ENCODE results near the gene CPOX.
"Not testable (repeated sequence)": the region's sequence is repeated elsewhere in the genome, so short reads cannot be mapped to it uniquely, and the experiment has no call there.

CPOX gene

GRCh38 chr3:98561727-98562521 lies 31.5 kb downstream of the CPOX start:
- DNase-seq (ENCODE audit: low spot score): no peak

DNA sequence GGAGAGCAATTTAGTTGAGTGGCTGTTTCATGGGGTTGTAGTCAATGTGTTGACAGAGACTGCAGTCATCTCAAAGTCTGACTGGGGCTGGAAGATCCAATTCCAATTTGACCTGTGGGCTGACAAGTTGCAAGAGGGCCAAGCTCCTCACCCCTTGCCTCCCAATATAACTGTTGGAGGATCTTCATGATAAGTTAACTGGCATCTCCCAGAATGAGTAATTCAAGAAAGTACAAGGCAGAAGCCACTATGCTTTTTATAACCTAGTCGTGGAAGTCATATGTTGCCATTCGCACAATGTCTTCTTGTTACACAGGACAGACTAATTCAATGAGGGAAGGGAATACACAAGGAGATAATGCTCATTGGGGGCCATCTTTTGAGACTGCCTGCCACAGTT lies 32.5 kb downstream of the CPOX start:
- no peak for DNase-seq (ENCODE audit: low spot score)

- not testable (repeated sequence) for DNase-seq (ENCODE audit: low spot score)
These were observed 33.6 kb downstream of the CPOX start for GRCh38 chr3:98559769-98560168.

DNA sequence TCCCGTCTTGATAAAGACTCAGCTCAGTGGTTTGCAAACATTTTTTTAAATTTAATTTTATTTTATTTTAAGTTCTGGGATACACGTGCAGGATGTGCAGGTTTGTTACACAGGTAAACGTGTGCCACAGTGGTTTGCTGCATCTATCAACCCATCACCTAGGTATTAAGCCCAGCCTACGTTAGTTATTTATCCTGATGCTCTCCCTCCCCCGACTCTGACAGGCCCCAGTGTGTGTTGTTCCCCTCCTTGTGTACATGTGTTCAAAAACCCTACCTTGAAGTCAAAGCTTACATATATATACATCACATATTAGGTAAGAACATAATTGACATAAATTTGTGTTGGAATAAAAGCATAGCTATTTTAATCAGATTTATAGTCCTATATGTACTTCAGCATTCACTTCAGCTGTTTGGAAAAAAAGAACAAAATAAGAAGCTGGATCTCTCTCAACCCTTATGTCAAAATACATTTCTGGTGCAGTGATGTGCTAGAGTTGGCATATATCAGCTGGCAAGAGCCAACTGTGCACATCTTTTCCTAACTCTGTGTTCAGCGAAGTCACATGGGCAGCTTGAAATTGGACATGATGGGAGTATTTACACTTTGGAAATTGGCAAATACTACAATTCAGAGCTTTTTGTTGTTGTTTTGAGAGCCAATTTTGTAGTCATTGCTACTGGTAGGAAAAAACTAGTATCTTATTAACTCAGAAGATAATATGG lies 35.1 kb downstream of the CPOX start:
- DNase-seq (ENCODE audit: low spot score): no peak

- DNase-seq (ENCODE audit: low spot score): no peak
These were observed 35.9 kb downstream of the CPOX start for GRCh38 chr3:98557324-98558010.

DNA sequence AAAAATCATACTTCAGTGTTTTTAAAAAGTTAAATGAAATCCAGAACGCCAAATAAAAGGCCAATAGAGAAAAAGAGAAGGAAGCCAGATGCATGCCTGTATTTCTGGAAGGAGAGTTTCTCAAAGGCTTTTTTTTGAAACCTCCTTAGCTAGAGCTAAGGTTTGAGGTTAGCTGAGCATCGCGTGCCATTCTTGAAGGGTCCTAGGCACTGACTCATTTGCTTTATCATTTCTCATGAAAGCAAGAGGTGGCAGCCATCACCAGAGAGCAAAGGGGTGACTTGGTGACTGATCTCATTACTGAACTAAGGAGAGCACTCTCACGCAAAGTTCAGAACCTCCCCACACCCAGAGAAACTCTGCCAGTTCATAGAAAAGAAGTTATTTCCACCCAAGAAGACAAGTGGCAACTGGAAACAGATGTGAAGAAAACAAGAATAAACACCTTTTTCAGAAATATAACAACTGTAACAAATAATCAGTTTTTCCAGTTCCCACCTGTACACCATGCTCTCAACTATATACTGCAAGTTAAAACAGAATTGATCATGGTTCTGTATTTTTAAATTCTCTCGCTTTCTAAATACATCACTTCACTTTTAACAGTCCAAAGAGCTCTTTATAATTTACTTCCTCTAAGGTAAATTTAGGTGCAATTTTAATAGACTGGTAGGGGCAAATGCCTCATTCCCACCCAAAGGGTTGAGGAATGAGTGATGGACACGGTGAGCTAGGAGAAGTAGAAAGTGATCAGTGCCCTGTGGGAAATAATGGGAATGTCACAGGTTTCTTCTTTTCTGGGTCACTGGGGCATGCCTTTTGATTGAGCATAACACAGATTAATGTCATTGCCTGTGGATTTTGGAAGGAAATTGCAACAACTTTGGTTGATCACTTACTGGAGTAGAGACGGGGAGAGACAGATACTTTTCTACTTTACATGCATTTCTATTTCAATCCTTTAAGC lies 37.0 kb downstream of the CPOX start:
- DNase-seq (ENCODE audit: low spot score): no peak

DNA sequence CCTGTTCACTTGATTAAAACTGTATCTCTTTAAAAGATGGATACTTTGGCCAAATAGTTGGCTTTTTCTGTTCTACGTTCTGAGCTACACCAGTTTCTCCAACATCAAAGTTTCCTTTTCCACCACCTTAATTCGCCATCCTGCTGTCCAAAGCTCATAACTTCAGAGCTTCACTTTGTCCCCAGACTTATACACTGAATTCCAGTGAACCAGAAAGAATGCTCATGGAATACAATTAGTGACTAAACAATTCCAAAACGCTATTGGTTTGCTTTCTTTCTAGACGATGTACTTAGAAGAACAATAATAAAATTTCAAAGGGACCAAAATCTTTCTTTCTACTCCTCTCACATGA lies 38.4 kb downstream of the CPOX start:
- DNase-seq (ENCODE audit: low spot score): no peak

- no peak for DNase-seq (ENCODE audit: low spot score)
These were observed 38.8 kb downstream of the CPOX start for GRCh38 chr3:98554580-98554979.

DNA sequence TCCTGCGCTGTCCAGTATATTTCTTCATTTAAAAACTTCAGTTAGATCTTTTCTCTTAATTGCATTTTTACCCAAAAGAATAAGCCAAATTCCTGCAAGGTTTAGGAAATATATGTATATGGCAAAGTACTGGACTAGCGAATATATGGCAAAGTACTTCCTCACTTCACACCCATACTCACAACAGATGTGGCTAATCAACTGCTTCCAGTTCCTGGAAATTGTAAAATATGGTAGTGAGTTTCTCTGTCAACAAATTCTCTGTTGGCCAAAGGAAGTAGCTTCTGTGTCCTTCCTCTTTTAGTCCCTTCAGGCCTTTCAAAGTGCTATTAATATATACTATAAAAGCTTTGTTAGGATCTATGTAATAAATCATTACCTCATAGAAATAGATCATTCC lies 39.7 kb downstream of the CPOX start:
- DNase-seq (ENCODE audit: low spot score): no peak

- DNase-seq (ENCODE audit: low spot score): no peak
These were observed 40.3 kb downstream of the CPOX start for GRCh38 chr3:98553021-98553563.

- DNase-seq (ENCODE audit: low spot score): no peak
These were observed 41.0 kb downstream of the CPOX start for GRCh38 chr3:98552232-98553020.

DNA sequence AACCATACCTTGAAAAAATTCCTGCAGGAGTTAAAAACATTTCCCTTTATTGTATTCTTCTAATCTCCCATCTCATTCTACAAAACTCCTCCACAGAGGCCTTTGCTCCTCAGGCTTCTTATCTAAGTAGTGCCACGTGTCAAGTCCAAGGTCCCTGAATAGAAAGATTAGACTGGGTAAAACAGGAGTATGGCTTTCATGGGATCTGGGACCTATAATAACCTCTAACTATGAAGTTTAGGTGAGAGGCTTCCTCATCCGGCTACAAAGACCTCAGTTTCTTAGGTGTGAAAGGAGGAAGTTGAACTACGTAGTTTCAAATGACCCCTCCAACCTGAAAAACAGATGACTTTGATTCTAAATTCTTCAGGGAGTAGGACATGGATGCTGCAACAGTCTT lies 41.7 kb downstream of the CPOX start:
- peak; percentile 40 for DNase-seq (ENCODE audit: low spot score)

GRCh38 chr3:98551236-98551635 lies 42.2 kb downstream of the CPOX start:
- DNase-seq (ENCODE audit: low spot score): no peak

DNA sequence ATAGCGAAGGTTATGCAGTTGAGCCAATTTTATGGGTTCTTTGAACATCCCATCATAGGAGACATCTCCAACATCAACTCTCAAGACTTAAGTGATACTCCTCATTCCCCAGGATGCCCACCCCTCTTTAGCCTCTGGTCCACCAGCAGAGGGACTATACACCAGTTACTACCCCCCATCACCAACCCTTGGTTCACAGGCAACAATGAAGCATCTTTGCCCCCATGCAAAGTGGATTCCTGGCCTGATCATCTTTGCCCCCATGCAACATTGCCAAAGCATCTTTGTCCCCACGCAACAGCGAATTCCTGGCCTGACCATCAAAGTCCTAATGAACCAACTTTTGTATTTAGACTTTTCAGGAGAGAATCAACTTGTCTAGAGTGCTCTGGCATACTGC lies 42.6 kb downstream of the CPOX start:
- no peak for DNase-seq (ENCODE audit: low spot score)

DNA sequence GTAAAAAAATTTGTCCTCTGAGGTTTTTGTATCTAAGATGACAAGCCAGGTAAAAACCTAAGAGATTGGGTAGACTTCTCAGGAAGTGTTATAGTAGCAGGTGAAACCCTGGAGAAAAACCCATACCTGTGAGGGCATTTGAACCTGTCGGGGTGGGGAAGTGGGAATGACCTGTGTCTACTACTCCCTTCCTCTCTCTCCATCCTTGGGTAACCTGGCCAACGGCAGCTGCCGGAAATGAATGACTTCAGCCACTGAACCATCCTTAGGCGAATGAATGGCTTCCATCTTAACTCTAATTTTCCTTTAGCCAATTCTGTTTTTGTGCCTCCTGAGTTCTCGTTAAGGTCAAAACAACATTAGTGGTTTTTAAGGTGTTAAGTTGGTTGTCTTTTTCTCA lies 44.9 kb downstream of the CPOX start:
- no peak for DNase-seq (ENCODE audit: low spot score)

- DNase-seq (ENCODE audit: low spot score): no peak
These were observed 47.5 kb downstream of the CPOX start for GRCh38 chr3:98545940-98546339.

DNA sequence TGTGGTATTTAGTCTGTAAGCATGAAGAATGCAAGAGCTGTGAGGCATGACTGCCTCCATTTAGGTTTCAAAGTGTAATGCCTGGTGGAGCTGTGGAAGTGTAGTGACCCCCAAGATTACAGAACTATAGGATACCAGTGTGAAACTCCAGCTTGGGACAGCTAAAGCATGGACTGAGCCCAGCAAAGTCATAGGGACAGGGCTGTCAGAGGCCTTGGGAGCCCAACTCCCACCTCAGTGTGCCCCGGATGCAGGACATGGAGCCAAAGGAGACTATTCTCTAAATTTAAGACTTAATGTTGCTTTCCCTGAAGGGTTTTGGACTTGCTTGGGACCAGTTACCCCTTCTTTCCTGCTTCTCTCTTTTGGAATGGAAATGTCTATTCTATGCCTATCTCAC lies 50.8 kb downstream of the CPOX start:
- no peak for DNase-seq (ENCODE audit: low spot score)

DNA sequence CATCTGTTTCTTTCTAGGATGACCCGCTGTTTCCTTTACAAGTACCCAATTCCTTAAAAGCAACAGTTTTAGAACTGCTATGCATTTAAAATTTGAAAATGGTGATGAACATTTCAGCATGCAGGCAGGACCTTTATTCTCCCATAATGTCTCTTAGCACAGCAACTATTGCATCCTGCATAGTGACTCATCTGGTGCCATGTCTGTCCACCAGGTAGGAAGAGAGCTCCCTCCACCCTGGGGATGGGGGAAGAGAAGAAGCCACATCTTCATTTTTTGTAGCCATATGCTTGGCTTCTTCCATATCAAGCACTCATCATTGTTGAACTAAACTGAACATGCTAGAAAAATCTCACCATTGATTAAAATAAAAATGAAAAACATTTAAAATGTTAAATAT lies 51.7 kb downstream of the CPOX start:
- no peak for DNase-seq (ENCODE audit: low spot score)

DNA sequence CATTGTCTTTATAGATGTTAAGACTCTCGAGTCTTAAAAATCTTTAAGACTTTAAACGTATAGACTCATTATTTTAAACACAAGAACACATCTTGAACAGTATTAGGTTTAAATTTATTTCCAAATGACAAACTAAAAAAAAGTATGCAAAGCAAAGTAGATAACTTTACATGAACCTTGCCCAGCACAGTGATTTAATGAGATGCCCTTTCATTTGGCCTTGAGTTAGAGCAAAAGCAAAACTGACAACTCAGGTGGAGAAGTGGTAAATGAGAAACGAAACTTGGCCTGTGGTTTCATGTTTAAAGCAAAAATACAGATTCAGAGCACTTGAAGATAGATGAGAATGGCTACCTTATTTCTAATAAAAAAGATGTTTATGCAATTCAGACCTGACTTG lies 53.1 kb downstream of the CPOX start:
- DNase-seq (ENCODE audit: low spot score): no peak

- DNase-seq (ENCODE audit: low spot score): no peak
These were observed 56.9 kb downstream of the CPOX start for GRCh38 chr3:98536456-98537017.

GRCh38 chr3:98534734-98535133 lies 58.7 kb downstream of the CPOX start:
- no peak for DNase-seq (ENCODE audit: low spot score)
